ENCODE results near the gene PRKCA.

GRCh38 chr17:66425756-66426396 is 123.5 kb downstream of the PRKCA start:
- TF ChIP-seq POLR2AphosphoS5 (IDR thresholded peaks at IDR 0.05) (no peak), CTCF (IDR thresholded peaks at IDR 0.05) (no peak), POLR2A (IDR thresholded peaks at IDR 0.05; ENCODE audit: low read depth) (no peak)
